ENCODE data around the gene AHCYL1.

Gene AHCYL1

DNA sequence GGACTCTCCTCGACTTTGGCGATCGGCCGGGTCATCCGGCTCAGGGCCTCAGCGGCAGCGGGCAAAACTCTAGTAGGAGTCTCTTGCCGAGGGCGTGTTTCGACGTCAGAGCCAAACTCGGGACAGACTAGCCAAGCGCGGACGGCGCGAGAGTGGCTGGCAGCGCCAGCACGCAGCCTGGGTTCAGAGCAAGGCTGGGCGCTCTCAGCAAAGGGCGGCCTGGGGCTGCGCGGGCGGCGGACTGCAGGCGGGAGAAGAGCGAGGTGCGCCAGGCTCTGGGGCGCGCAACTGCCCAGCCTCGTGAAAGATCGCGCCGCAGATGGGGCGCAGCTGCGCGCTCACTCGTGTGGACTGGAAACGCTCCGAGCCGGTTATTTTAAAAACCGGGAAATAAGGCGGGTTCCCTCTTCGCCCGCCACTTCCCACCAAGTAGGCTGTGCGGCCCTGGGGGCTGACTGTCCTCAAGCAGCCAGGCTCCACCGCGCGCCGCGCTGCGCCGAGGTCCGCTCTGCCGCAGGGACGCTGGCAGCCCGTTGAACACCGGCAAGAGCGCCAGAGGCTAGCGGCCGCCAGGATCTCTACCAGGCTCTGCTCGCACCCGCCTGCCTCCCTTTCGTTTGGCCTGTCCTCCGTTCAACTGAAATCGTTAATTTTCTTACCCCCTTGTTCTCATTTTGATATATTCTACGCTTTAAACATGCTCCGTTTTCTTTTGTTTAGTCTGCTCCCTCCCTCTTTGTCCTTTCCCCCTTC lies 83.5 kb downstream of the AHCYL1 start:
- Histone ChIP-seq H3K4me1 (ENCODE audit: insufficient read depth, insufficient read length) (peaks cover 28% of the 10 kb centered on the region), H3K9me3 (ENCODE audit: insufficient read depth, low read length) (no peaks in the 10 kb centered on the region), H3K36me3 (ENCODE audit: insufficient read depth, insufficient read length, low read length) (peaks cover 3% of the 10 kb centered on the region), H3K27me3 (ENCODE audit: insufficient read depth, insufficient read length) (peaks cover 81% of the 10 kb centered on the region), H3K9ac (ENCODE audit: insufficient read length, low read depth) (peak overlapping the region; percentile 74), H3K4me3 (ENCODE audit: insufficient read length, low read depth) (peak overlapping the region; percentile 25)
- DNase-seq (ENCODE audit: low read depth, low spot score): no peak
- TF ChIP-seq ZNF274 (IDR thresholded peaks at IDR 0.05; ENCODE audit: low read depth, low read length) (no peak), SUZ12 (IDR thresholded peaks at IDR 0.05; ENCODE audit: extremely low read depth, insufficient read depth, insufficient read length) (peak; percentile 96)

DNA sequence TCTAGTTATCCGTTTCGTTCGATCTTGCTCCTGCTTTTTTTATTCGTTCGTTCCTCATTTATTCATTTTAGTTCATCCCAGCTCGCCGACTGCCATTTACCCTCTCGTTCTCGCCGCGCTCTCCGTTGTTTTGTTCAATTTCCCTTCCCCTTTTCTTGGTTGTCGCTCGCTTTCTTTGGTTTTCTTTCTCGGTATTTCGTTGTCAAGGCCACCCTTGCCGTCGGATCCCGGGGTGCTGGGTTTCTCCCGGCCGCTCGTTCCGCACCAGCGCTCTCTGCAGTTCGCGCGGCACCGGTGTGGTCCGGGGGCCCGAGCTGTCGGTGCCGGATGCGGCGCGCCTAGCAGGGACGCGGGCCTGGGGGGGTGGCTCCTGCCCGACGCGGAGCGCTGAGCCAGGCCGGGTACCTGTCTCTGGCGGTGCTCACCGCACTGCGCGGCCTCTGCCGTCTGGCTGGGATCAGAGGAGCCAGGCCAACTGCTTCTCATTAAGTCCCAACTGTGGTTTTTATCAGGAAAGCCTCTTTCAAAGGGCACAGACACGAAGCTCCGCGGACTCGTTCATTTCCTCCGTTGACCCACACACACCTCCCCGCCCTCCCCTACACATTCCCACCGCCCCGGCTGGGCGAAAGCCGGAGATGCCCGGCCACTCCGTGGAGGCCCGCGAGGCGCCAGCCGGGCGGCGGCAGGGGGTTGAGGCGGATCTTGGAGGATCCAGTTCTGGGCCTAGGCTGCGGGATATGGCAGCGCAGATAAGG lies 84.3 kb downstream of the AHCYL1 start:
- H3K9me3 ChIP-seq (ENCODE audit: insufficient read depth, low read length): no peaks in the 10 kb centered on the region
- no peak for TF ChIP-seq SUZ12 (IDR thresholded peaks at IDR 0.05; ENCODE audit: extremely low read depth, insufficient read depth, insufficient read length)
- no peak for TF ChIP-seq ZNF274 (IDR thresholded peaks at IDR 0.05; ENCODE audit: low read depth, low read length)
- TF ChIP-seq YY1 (IDR thresholded peaks at IDR 0.05; ENCODE audit: insufficient read depth, insufficient read length): no peak
- H3K36me3 ChIP-seq (ENCODE audit: insufficient read depth, insufficient read length, low read length): no peaks in the 10 kb centered on the region
- no peak for DNase-seq (ENCODE audit: low read depth, low spot score)
- H3K27me3 ChIP-seq (ENCODE audit: insufficient read depth, insufficient read length): peaks cover 89% of the 10 kb centered on the region
- H3K9ac ChIP-seq (ENCODE audit: insufficient read length, low read depth): peak overlapping the region; percentile 74
- peak overlapping the region; percentile 25 for H3K4me3 ChIP-seq (ENCODE audit: insufficient read length, low read depth)
- H3K4me1 ChIP-seq (ENCODE audit: insufficient read depth, insufficient read length): peaks cover 28% of the 10 kb centered on the region

DNA sequence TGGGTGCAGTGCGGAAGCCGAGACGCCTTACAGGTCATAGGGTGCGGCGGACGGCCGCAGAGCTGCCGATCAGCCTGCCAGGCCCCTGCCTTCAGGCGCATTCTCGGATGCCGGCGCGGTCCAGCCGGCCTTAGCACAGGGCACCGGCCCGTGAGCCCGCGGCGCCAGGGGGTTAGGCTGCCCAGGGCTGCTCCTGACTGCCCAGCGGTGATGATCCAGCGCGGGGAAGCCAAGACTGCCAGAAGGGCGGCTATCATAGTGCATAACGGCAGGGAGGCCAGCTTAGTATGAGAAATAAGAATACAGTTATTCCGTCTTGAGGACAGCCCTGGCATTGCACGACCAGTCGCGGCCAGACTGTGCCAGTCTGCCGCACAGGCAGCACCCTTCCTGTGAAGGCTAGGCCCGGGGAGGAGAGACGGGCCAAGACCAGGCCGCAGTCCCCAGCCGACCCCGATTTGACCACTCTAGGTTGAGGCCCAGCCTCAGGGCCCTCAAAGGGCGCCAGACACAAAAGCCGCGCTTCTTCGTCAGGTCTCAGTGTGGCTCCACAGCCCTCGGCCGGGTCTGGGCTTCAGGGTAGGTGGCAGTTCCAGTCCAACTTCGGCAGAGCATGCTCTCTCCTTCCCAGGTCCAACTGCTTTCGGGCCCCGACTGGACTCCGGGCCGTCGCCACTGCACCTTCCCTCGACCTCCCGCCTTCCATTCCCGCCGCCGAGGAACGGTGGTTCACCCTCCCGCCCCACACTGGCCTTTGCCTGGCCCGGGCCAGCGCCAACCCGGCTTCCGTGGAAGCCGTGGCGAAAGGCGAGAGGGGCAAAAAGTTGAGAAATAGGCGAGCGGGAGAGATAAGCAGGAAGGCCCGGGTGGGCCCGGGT lies 85.1 kb downstream of the AHCYL1 start:
- Histone ChIP-seq H3K4me1 (ENCODE audit: insufficient read depth, insufficient read length) (peaks cover 25% of the 10 kb centered on the region), H3K9ac (ENCODE audit: insufficient read length, low read depth) (peak overlapping the region; percentile 62), H3K27me3 (ENCODE audit: insufficient read depth, insufficient read length) (peaks cover 97% of the 10 kb centered on the region), H3K9me3 (ENCODE audit: insufficient read depth, low read length) (no peaks in the 10 kb centered on the region), H3K4me3 (ENCODE audit: insufficient read length, low read depth) (peak overlapping the region; percentile 37), H3K36me3 (ENCODE audit: insufficient read depth, insufficient read length, low read length) (no peaks in the 10 kb centered on the region)
- no peak for TF ChIP-seq YY1 (IDR thresholded peaks at IDR 0.05; ENCODE audit: insufficient read depth, insufficient read length)
- peak; percentile 95 for TF ChIP-seq SUZ12 (IDR thresholded peaks at IDR 0.05; ENCODE audit: extremely low read depth, insufficient read depth, insufficient read length)
- TF ChIP-seq ZNF274 (IDR thresholded peaks at IDR 0.05; ENCODE audit: low read depth, low read length): no peak
- DNase-seq (ENCODE audit: low read depth, low spot score): no peak

DNA sequence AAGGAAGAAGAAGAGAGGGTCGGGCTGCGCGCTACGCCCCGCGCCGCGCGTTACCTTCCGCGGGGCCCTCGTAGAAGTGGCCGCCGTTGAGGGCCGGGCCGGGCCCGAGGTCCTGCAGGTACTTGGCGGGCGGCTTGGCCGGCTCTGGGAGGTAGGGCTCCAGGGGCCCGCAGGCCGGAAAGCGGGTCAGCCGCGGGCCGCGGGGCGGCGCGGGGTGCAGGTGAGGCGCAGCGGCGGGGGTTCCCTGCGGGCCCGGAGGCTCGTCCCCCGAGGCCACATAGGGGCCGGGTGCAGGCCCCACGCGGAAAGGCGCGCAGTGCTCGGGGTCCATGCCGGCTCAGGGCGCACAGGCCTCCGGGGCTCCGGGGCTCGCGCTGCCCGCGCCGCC lies 85.7 kb downstream of the AHCYL1 start:
- peaks cover 25% of the 10 kb centered on the region for H3K4me1 ChIP-seq (ENCODE audit: insufficient read depth, insufficient read length)
- TF ChIP-seq SUZ12 (IDR thresholded peaks at IDR 0.05; ENCODE audit: extremely low read depth, insufficient read depth, insufficient read length): no peak
- TF ChIP-seq ZNF274 (IDR thresholded peaks at IDR 0.05; ENCODE audit: low read depth, low read length): no peak
- no peak for TF ChIP-seq YY1 (IDR thresholded peaks at IDR 0.05; ENCODE audit: insufficient read depth, insufficient read length)
- peaks cover 98% of the 10 kb centered on the region for H3K27me3 ChIP-seq (ENCODE audit: insufficient read depth, insufficient read length)
- no peaks in the 10 kb centered on the region for H3K9me3 ChIP-seq (ENCODE audit: insufficient read depth, low read length)
- DNase-seq (ENCODE audit: low read depth, low spot score): no peak
- H3K9ac ChIP-seq (ENCODE audit: insufficient read length, low read depth): peak overlapping the region; percentile 62
- no peaks in the 10 kb centered on the region for H3K36me3 ChIP-seq (ENCODE audit: insufficient read depth, insufficient read length, low read length)
- peak overlapping the region; percentile 37 for H3K4me3 ChIP-seq (ENCODE audit: insufficient read length, low read depth)

DNA sequence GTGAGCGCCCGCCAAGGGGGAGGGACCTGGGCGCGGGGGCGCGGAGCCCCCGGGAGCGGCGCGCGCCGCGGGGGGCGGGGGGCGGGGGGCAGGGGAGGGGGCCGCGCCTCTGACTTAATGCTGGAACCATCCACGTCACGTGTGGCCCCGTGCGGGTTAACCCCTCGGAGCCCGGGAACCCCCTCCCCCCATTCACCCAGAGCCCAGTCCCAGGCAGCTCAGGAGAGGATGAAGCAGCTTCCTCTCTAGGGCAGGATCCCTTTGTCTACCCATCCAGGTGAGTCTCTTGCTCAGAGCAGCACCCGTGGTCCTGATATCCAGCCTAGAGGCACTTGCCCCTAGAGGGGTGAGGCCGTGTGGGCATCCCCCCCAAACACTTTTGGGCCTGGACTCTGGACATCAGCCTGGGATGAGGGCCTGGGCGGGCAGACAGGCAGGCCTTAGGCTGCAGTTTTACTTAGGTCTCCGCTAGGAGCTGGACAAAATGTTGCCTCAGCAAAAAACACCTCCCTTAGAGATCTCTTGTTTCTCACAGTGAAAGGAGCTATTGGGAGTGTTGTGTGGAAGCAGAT lies 86.2 kb downstream of the AHCYL1 start, which contains the start of gene ALX3:
TSS of gene ALX3 (minus strand) at position 2 of the 572 bp plus-strand sequence. CDS start 60 bp downstream, outside the sequence.
- TF ChIP-seq YY1 (IDR thresholded peaks at IDR 0.05; ENCODE audit: insufficient read depth, insufficient read length) (no peak), ZNF274 (IDR thresholded peaks at IDR 0.05; ENCODE audit: low read depth, low read length) (no peak), SUZ12 (IDR thresholded peaks at IDR 0.05; ENCODE audit: extremely low read depth, insufficient read depth, insufficient read length) (no peak)
- no peaks in the 10 kb centered on the region for H3K9me3 ChIP-seq (ENCODE audit: insufficient read depth, low read length)
- peaks cover 25% of the 10 kb centered on the region for H3K4me1 ChIP-seq (ENCODE audit: insufficient read depth, insufficient read length)
- no peak for DNase-seq (ENCODE audit: low read depth, low spot score)
- no peaks in the 10 kb centered on the region for H3K36me3 ChIP-seq (ENCODE audit: insufficient read depth, insufficient read length, low read length)
- peak within 1 kb of the TSS; percentile 37 for H3K4me3 ChIP-seq (ENCODE audit: insufficient read length, low read depth)
- H3K27me3 ChIP-seq (ENCODE audit: insufficient read depth, insufficient read length): peaks cover 97% of the 10 kb centered on the region
- H3K9ac ChIP-seq (ENCODE audit: insufficient read length, low read depth): peak within 1 kb of the TSS; percentile 62
